GM21717 (cell line): ENCODE measurements around the gene CNTN4.
"Not testable (repeated sequence)": the region's sequence is repeated elsewhere in the genome, so short reads cannot be mapped to it uniquely, and the experiment has no call there.

Experiments used
- ATAC-seq: cut with Tn5 transposase; IDR thresholded peaks from one replicate; pipeline ENCODE4 v1.9.1; 2021; ENCODE audit warnings: mild to moderate bottlenecking, moderate library complexity; ENCODE audit not compliant: unreplicated experiment

The CNTN4 gene

GRCh38 chr3:2771741-2772140 is 673.1 kb downstream of the CNTN4 start:
- no peak for ATAC-seq

DNA sequence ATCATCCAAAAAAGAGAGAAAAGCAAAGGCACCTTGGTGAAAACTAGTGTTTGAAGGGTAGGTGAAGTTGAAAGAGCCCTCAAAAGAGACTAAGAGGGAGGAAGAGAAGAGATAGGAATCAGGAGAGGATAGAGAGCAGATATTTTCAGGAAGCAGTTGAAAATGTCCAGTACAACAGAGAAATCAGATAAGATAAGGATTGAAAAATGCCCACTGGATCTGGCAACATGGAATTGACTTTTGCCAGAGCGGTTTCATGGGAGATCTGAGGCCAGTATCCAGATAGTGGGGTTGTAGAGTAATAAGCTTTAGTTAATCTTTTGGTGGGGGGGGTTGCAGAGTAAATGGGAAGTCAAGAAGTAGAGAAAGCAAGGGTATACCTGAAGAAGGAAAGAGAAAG is 674.1 kb downstream of the CNTN4 start:
- no peak for ATAC-seq

DNA sequence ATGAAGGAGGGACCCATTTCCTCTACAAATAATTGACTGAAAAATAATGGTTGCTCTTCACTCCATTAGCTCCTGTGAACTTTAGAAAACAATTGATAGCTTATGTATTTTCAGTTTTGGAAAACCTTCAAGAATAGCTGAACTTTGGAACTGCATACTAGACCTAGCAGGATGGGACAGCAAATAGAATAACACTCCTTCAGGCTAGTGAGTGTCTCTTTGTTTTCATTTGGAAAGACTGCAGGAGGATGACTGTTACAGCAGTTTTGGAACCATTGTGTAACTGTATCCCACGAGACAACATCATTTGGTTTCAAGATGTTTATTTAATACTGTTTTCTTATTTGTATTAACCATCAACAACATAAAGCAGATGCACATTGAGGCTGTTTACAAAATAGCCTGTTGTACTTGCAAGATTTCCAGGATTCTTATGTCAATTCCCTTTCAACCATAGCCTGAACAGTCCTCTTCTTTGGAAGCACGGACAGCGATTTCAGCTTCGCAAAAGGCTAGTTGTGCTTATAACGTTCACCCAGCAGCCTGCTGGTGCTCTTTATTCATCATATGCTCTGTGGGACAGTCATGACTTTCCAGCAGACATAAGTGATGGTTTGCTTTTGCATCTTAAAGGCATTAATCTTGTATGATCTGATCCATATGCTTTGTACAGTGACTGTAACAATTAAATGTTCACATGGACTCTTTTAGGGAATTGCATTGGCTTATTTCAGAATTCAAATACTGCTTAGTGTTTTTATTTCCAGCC is 676.0 kb downstream of the CNTN4 start:
- ATAC-seq = no peak

DNA sequence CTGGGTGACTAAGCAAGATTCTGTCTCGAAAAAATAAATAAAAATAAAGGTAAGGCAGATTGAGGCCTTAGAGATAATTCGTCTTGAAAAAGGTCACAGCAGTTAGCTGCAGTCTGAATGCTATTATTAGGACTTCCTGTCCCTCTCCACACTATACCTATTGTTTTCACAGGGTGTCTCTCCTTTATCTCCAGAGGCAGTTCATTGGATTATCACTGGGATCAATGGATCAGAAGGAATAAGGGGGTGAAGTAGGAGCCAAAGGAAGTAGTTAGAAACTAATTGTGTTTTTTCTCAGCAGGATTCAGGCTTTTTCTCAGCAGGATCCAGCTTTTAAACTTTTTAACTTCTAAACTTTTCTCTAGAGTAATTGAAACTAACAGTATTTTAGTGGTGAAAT is 684.6 kb downstream of the CNTN4 start:
- ATAC-seq = no peak

DNA sequence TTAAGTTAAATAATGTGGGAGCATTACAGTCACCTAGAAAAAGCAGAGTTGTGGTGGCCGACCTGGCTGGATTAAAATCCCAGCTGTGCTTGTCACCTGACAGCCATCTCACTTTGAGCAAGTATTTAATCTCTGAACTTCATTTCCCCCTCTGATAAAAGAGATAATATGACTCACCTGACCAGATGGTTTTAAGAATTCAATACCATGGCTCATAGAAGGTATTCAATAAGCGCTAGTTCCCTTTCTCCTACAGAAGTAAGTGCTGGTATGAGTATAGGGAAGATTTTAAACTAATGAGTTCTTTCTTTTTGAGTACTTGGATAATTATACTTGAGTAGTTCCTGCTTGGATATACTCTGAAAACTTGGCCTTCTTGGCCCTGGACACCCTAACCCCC is 686.0 kb downstream of the CNTN4 start:
- no peak for ATAC-seq

- no peak for ATAC-seq
Measured at GRCh38 chr3:2790266-2790815, 691.7 kb downstream of the CNTN4 start.

GRCh38 chr3:2792432-2792831 is 693.8 kb downstream of the CNTN4 start:
- no peak for ATAC-seq

- ATAC-seq = no peak
Measured at GRCh38 chr3:2793987-2794386, 695.3 kb downstream of the CNTN4 start.

- ATAC-seq = no peak
Measured at GRCh38 chr3:2802429-2802828, 703.8 kb downstream of the CNTN4 start.

DNA sequence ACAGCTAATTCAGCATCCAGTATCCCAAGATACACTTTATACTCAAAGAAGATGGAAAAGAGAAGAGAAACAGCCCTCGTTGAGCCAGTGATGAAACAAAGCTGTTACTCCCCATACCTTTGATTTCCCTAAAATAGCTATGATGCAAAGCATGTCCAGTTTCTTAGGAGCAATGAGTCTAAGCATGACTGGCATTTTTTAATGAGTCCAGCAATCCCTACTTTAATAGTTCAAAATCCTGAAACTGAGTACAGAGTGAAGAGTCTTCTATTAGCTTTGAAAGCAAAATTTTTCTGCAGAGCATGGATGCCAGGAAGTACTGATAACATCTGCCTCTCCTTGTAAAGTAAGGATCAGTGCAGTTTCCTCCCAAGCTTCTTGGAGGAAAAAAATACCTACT is 708.8 kb downstream of the CNTN4 start:
- no peak for ATAC-seq

- no peak for ATAC-seq
Measured at GRCh38 chr3:2810723-2811122, 712.1 kb downstream of the CNTN4 start.

- ATAC-seq = no peak
Measured at GRCh38 chr3:2819571-2819970, 720.9 kb downstream of the CNTN4 start.

DNA sequence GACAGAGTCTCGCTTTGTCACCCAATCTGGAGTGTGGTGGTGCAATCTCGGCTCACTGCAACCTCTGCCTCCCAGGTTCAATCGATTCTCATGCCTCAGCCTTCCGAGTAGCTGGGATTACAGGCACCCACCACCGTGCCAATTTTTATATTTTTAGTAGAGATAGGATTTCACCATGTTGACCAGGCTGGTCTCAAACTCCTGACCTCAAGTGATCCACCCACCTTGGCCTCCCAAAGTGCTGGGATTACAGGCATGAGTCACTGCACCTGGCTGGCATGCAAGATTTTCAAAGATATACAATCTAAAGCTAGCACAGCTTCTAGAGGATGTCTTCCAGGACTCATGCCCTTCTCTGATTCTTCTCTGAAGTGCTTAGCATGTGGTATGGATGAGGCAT is 722.3 kb downstream of the CNTN4 start:
- not testable (repeated sequence) for ATAC-seq

GRCh38 chr3:2822611-2823010 is 723.9 kb downstream of the CNTN4 start:
- ATAC-seq = no peak

GRCh38 chr3:2823031-2823430 is 724.4 kb downstream of the CNTN4 start:
- no peak for ATAC-seq

GRCh38 chr3:2823437-2824211 is 725.0 kb downstream of the CNTN4 start:
- ATAC-seq = no peak

- ATAC-seq = no peak
Measured at GRCh38 chr3:2826036-2826435, 727.4 kb downstream of the CNTN4 start.

GRCh38 chr3:2826453-2826852 is 727.8 kb downstream of the CNTN4 start:
- peak; percentile 72 for ATAC-seq

GRCh38 chr3:2837239-2837638 is 738.6 kb downstream of the CNTN4 start:
- ATAC-seq = no peak

- ATAC-seq = no peak
Measured at GRCh38 chr3:2837910-2838309, 739.2 kb downstream of the CNTN4 start.

DNA sequence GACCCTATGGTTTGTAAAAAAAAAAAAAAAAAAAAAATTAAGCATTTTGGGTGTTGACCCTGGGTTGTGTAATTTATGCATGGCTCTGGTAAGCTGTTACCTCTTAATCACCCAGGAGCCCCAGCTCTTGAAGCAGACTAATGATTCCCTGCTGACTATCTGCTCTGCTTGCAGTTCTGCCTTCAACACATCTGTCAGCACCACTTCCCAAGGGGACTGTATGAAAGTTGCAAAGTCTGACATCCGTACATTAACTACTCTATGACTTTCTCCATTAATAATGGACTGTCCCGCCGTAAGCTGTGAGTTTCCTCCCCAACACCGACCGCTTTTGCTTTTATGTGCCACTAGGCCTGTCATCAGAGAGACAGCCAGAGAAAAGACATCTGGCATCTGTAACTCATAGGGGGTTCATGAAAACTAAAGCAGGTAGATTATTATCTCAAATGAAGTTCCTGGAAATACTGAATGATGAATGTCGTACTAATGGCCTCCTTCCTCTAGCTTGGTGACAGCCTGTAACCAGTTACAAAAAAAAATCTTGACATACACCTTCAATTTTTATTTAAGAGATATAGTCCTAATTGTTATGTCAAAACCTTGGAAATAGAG is 740.0 kb downstream of the CNTN4 start:
- no peak for ATAC-seq

DNA sequence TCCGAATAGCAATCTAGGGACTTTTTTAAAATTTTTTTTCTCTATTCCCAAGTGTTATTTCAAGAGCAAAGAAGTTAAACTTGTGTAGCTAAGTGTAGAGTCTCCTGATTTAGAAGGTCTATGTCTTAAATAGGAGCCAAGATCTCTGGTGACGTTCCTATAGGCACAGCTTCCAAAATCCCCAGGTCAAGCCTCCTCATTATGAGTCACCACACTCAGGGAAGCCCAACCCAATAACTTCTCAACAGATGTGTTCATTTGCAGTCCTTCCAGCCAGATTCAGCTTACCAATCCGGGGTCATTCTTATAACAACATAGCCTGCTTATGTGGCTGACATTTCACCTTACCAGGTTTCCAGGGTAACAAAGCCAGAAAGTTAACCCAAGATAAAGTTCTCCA is 741.2 kb downstream of the CNTN4 start:
- no peak for ATAC-seq
